ENCODE measurements around the gene CTBP1. TPM values are rescaled to one million over a fixed set of nuclear protein-coding genes. Genes with fewer than 3 reads are reported as not detected.

The CTBP1 gene
- total RNA-seq, 1 donor from 2014 or later, result 109 TPM

DNA sequence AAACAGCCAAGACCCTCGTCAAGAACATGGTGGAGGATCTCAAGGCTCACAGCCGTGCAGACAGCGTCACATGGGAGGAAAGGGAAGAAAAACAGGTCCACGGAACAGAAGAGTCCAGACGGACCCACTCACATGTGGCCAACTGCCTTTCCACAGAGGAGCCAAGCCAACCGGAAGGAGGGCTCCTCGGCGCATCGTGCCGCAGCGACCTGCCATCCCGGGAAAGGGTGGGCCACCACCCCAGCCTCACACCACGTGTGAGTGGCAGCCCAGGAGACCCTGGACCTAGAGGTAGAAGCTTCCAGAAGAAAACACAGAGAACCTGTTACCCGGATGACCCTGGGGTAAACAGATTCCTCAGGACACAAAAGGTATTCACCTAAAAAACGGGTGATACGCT is 28.4 kb downstream of the CTBP1 start:
- Histone ChIP-seq H3K27ac (ENCODE audit: low read depth, low read length) (no peak overlapping the region), H3K36me3 (ENCODE audit: control insufficient read depth in 3 of 3, insufficient read depth in 3 of 3, low read length in 3 of 3) (peaks cover 41 to 50% (median 46%) of the 10 kb centered on the region in 3 donors), H3K4me3 (ENCODE audit: low read length in 3 of 3) (no peak overlapping the region), H3K27me3 (ENCODE audit: control insufficient read depth in 3 of 3, insufficient read depth in 3 of 3, low read length in 3 of 3) (no peaks in the 10 kb centered on the region), H3K9ac (ENCODE audit: low read depth in 1 of 3, low read length in 3 of 3) (no peak overlapping the region), H3K9me3 (ENCODE audit: control insufficient read depth in 3 of 3, low read length in 3 of 3) (no peaks in the 10 kb centered on the region), H3K4me1 (ENCODE audit: control insufficient read depth in 3 of 3, insufficient read depth in 3 of 3, low read length in 3 of 3) (peaks cover 0 to 9% (median under 1%) of the 10 kb centered on the region in 3 donors)

DNA sequence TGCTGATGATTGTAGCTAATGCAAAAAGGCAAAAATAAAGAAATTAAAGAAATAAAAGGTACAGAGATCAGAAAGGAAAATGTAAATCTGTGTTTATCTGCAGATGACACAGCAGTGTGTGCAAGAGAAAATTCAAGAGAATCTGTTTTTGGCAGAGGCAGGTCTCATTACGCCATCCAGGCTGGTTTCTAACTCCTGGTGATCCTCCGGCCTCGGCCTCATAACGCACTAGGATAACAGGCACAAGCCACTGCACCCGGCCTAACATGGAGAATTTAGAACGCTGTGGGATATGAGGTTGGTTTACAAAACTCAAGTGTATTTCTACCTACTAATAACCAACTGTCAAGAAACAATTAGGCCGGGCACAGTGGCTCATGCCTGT is 29.4 kb downstream of the CTBP1 start:
- Histone ChIP-seq H3K9me3 (ENCODE audit: control insufficient read depth in 3 of 3, low read length in 3 of 3) (no peaks in the 10 kb centered on the region), H3K27me3 (ENCODE audit: control insufficient read depth in 3 of 3, insufficient read depth in 3 of 3, low read length in 3 of 3) (no peaks in the 10 kb centered on the region), H3K4me3 (ENCODE audit: low read length in 3 of 3) (no peak overlapping the region), H3K36me3 (ENCODE audit: control insufficient read depth in 3 of 3, insufficient read depth in 3 of 3, low read length in 3 of 3) (peaks cover 38 to 50% (median 47%) of the 10 kb centered on the region in 3 donors), H3K27ac (ENCODE audit: low read depth, low read length) (no peak overlapping the region), H3K4me1 (ENCODE audit: control insufficient read depth in 3 of 3, insufficient read depth in 3 of 3, low read length in 3 of 3) (peaks cover 0 to 9% (median 8%) of the 10 kb centered on the region in 3 donors), H3K9ac (ENCODE audit: low read depth in 1 of 3, low read length in 3 of 3) (no peak overlapping the region)

DNA sequence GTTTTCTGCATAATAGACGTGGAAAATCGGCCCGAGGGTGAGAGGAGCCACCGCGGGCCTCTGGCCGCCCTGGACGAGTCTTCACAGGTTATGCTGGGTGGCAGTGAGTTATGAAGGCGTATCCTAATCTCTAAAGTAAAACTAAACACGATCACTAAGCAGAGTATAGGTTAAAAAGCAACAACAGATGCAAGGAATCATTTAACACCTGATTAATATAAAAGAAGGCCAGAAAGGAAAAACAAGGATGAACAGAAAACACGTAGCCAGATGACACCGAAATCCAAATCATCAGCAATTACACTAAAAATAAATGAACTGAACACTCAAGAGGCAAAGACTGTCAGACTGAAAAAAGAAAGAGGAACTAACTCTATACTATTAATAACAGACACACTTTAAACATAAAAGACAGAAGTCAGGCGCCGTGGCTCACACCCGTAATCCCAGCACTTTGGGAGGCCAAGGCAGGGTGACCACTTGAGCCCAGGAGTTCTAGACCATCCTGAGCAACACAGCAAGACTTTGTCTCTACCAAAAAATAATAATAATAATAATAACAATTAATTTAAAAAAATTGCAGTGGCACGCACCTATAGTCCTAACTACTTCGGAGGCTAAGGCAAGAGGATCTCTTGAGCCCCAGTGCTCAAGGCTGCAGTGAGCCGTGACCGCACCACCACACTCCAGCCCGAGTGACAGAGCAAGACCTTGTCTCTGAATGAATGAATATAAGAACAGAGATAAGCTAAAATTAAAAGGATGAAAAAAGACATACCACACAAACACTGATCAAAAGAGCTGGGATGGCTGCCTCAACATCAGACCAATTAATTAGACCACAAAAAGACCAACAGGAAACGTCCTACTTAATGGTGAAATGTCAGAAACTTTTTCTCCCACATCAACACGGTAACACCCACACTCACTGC is 30.0 kb downstream of the CTBP1 start:
- no peak overlapping the region for H3K9ac ChIP-seq (ENCODE audit: low read depth in 1 of 3, low read length in 3 of 3)
- peaks cover 0 to 11% (median 8%) of the 10 kb centered on the region in 3 donors for H3K4me1 ChIP-seq (ENCODE audit: control insufficient read depth in 3 of 3, insufficient read depth in 3 of 3, low read length in 3 of 3)
- no peak overlapping the region for H3K4me3 ChIP-seq (ENCODE audit: low read length in 3 of 3)
- no peaks in the 10 kb centered on the region for H3K27me3 ChIP-seq (ENCODE audit: control insufficient read depth in 3 of 3, insufficient read depth in 3 of 3, low read length in 3 of 3)
- H3K27ac ChIP-seq (ENCODE audit: low read depth, low read length), result no peak overlapping the region
- no peaks in the 10 kb centered on the region for H3K9me3 ChIP-seq (ENCODE audit: control insufficient read depth in 3 of 3, low read length in 3 of 3)
- peaks cover 37 to 50% (median 46%) of the 10 kb centered on the region in 3 donors for H3K36me3 ChIP-seq (ENCODE audit: control insufficient read depth in 3 of 3, insufficient read depth in 3 of 3, low read length in 3 of 3)

DNA sequence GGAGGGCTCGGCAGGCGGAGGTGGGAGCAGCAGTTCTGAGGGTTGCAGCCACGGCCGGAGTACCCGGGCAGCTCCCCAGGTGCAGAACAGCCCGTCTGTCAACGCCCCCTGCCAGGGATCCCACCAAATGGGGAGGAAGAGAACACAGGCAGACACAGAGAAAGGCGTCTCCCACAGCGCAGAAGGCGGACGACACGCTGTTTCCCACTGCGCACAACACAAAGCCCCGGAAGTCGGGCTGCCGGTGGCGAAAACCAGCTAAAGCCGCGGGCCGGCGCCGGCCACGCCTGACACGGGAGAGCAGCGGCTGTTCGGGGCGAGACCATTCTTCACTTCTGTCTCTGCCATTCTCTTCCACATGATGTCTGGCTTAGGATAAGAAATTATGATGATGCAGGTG is 31.6 kb downstream of the CTBP1 start:
- Histone ChIP-seq H3K36me3 (ENCODE audit: control insufficient read depth in 3 of 3, insufficient read depth in 3 of 3, low read length in 3 of 3) (peaks cover 45 to 58% (median 55%) of the 10 kb centered on the region in 3 donors), H3K4me3 (ENCODE audit: low read length in 3 of 3) (no peak overlapping the region)

DNA sequence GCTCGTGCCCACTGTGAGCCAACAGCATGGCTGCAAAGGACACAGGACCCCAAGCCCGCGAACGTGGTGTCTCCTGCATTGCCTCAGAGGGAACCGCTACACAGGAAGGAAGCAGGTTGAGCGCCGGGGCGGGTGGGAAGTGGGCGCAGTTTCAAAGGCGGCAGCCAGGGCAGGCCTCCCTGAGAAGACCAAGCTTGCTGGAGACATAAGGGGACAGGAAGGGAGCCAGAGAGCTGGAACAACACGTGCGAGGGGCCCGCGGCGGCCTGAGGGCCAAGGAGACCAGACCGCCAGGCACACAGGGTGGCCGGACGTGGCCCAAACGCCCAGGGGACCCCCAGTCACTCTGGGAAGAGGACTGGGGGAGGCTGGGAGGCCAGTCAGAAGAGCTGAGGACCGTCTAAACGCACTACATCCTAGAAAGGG is 32.0 kb downstream of the CTBP1 start:
- no peaks in the 10 kb centered on the region for H3K9me3 ChIP-seq (ENCODE audit: control insufficient read depth in 3 of 3, low read length in 3 of 3)
- H3K27ac ChIP-seq (ENCODE audit: low read depth, low read length), result no peak overlapping the region
- H3K27me3 ChIP-seq (ENCODE audit: control insufficient read depth in 3 of 3, insufficient read depth in 3 of 3, low read length in 3 of 3), result no peaks in the 10 kb centered on the region
- H3K9ac ChIP-seq (ENCODE audit: low read depth in 1 of 3, low read length in 3 of 3), result no peak overlapping the region
- peaks cover 0 to 11% (median 9%) of the 10 kb centered on the region in 3 donors for H3K4me1 ChIP-seq (ENCODE audit: control insufficient read depth in 3 of 3, insufficient read depth in 3 of 3, low read length in 3 of 3)
- no peak overlapping the region for H3K4me3 ChIP-seq (ENCODE audit: low read length in 3 of 3)
- H3K36me3 ChIP-seq (ENCODE audit: control insufficient read depth in 3 of 3, insufficient read depth in 3 of 3, low read length in 3 of 3), result peaks cover 47 to 59% (median 55%) of the 10 kb centered on the region in 3 donors

More for the DNA sequence above, 31.6 kb downstream of the CTBP1 start:
- Histone ChIP-seq H3K9me3 (ENCODE audit: control insufficient read depth in 3 of 3, low read length in 3 of 3) (no peaks in the 10 kb centered on the region), H3K27me3 (ENCODE audit: control insufficient read depth in 3 of 3, insufficient read depth in 3 of 3, low read length in 3 of 3) (no peaks in the 10 kb centered on the region), H3K4me1 (ENCODE audit: control insufficient read depth in 3 of 3, insufficient read depth in 3 of 3, low read length in 3 of 3) (peaks cover 0 to 11% (median 8%) of the 10 kb centered on the region in 3 donors), H3K27ac (ENCODE audit: low read depth, low read length) (no peak overlapping the region), H3K9ac (ENCODE audit: low read depth in 1 of 3, low read length in 3 of 3) (no peak overlapping the region)

DNA sequence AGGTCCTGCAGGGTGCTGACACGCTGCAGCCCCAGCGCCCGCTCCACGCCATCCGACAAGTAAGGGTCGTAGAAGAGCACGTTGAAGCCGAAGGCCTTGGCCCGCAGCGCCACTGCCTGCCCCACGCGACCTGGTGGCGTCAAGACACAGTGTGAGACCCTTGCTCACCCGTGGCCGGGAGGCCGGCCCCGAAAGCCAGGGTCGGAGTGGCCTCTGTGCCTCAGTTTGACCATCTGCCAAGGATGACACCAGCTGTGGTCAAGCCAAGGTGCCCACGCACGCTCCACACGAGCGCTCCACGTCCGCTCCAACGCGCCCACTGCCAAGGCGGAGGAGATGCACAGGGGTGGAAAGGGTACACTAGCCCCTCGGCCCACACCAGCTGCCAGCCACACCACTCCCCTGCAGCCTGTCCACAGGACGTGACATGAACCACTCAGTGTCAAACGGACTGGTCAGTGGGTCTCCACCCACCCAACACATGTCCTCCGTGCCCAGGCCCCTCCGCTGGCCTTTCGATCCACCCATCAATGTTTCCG is 32.8 kb downstream of the CTBP1 start:
- H3K27me3 ChIP-seq (ENCODE audit: control insufficient read depth in 3 of 3, insufficient read depth in 3 of 3, low read length in 3 of 3), result no peaks in the 10 kb centered on the region
- peaks cover 44 to 53% (median 48%) of the 10 kb centered on the region in 3 donors for H3K36me3 ChIP-seq (ENCODE audit: control insufficient read depth in 3 of 3, insufficient read depth in 3 of 3, low read length in 3 of 3)
- H3K4me3 ChIP-seq (ENCODE audit: low read length in 3 of 3), result no peak overlapping the region
- no peak overlapping the region for H3K27ac ChIP-seq (ENCODE audit: low read depth, low read length)
- peaks cover 1 to 14% (median 12%) of the 10 kb centered on the region in 3 donors for H3K4me1 ChIP-seq (ENCODE audit: control insufficient read depth in 3 of 3, insufficient read depth in 3 of 3, low read length in 3 of 3)
- no peak overlapping the region for H3K9ac ChIP-seq (ENCODE audit: low read depth in 1 of 3, low read length in 3 of 3)
- no peaks in the 10 kb centered on the region for H3K9me3 ChIP-seq (ENCODE audit: control insufficient read depth in 3 of 3, low read length in 3 of 3)

DNA sequence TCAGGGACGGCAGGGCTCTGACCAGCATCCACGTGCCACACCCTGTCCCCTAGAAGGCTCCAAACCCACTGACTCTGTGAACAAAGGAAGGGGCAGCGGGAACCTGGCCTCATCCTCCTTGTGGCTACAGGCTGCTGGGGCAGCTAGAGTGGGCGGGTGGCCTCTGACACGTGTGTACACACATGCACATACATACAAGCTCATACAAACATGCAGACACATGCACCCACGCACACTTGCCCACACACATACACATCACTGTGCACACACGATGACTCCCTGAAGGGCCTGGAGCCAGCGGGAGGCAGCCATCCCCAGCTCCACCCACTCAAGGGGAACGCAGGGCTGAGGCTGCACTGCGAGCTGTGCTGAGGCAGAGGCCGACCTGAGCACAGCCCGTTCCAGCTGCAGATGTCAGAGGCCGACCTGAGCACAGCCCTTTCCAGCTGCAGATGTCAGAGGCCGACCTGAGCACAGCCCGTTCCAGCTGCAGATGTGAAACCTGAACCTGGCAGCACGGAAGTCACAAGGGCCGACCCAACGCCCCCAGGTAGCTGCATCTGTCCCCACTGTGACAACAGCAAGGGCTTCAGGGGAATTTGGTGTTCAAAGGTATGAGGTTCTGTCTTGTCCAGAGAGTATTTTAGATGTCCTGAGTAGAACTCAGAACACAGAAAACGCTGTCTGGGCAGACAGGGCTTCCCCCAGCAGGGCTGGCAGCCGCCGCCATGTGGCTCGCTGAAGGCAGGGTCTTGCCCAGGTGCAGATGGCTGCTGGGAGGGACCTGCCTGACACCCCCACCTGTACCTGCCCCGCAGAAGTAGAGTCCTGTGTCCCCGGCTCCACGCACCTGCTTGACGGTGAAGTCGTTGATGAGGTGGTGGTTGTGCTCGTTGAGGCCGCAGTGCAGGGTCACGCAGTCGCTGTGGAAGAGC is 33.5 kb downstream of the CTBP1 start:
- Histone ChIP-seq H3K36me3 (ENCODE audit: control insufficient read depth in 3 of 3, insufficient read depth in 3 of 3, low read length in 3 of 3) (peaks cover 43 to 52% (median 49%) of the 10 kb centered on the region in 3 donors), H3K9me3 (ENCODE audit: control insufficient read depth in 3 of 3, low read length in 3 of 3) (no peaks in the 10 kb centered on the region), H3K4me3 (ENCODE audit: low read length in 3 of 3) (no peak overlapping the region), H3K27me3 (ENCODE audit: control insufficient read depth in 3 of 3, insufficient read depth in 3 of 3, low read length in 3 of 3) (no peaks in the 10 kb centered on the region), H3K27ac (ENCODE audit: low read depth, low read length) (no peak overlapping the region), H3K4me1 (ENCODE audit: control insufficient read depth in 3 of 3, insufficient read depth in 3 of 3, low read length in 3 of 3) (peaks cover 8 to 21% (median 20%) of the 10 kb centered on the region in 3 donors), H3K9ac (ENCODE audit: low read depth in 1 of 3, low read length in 3 of 3) (no peak overlapping the region)

DNA sequence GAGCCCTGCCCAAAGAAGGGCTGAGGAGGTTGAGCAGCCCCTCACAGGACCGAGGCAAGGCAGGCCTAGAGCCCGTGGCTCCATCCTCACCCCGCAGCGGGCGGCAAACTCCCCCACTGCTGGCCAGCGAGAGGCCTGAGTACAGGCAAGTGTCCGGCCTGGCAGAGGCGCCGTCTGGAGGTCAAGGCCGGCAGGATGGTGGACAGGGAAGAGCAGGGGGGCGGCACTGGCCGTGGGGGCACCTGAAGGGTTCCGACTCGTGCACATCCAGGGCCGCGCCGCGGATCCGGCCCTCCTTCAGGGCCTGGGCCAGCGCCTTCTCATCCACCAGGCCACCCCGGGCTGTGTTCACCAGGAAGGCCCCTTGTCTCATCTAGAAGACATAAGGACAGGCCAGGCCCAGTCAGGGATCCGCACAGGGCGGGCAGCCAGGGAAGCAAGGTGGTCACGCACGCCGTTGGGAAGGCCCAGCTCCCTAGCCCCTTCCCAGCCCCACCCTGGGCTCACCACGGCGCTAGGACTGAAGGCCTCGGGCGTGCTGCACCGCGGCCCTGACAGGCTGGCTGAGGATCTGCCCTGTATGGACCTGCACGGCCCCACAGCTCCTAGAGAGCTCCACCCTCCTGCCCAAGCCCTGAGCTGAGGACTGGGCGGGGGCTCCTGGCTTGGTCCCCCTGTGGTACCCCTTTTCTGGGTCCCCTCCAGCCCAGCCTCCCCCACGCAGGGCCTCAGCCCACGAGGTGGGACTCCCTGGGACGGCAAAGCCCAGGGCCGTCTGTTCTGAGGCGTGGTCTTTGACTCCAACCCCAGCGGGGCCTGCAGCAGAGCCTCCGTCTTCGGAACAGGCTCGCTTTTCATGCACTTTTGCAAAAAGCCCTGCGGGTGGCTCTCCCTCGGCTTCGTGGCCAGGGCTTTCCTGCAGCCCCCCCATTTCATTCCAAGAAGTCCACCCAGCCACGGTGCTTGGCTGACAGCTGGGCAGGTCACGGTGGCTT is 34.5 kb downstream of the CTBP1 start:
- H3K36me3 ChIP-seq (ENCODE audit: control insufficient read depth in 3 of 3, insufficient read depth in 3 of 3, low read length in 3 of 3), result peaks cover 43 to 51% (median 49%) of the 10 kb centered on the region in 3 donors
- H3K4me3 ChIP-seq (ENCODE audit: low read length in 3 of 3), result no peak overlapping the region

More for the DNA sequence above, 34.5 kb downstream of the CTBP1 start:
- H3K9me3 ChIP-seq (ENCODE audit: control insufficient read depth in 3 of 3, low read length in 3 of 3), result no peaks in the 10 kb centered on the region
- peak overlapping the region in 1 of 3 donors; percentile 25 for H3K9ac ChIP-seq (ENCODE audit: low read depth in 1 of 3, low read length in 3 of 3)
- no peak overlapping the region for H3K27ac ChIP-seq (ENCODE audit: low read depth, low read length)
- H3K27me3 ChIP-seq (ENCODE audit: control insufficient read depth in 3 of 3, insufficient read depth in 3 of 3, low read length in 3 of 3), result no peaks in the 10 kb centered on the region
- peaks cover 18 to 30% (median 27%) of the 10 kb centered on the region in 3 donors for H3K4me1 ChIP-seq (ENCODE audit: control insufficient read depth in 3 of 3, insufficient read depth in 3 of 3, low read length in 3 of 3)
